ENCODE measurements around the gene MRPL49. TPM values are rescaled to one million over a fixed set of nuclear protein-coding genes. Genes with fewer than 3 reads are reported as not detected.
A peak's percentile ranks its signal among the peaks of the same experiment; 100 is the strongest.

Gene MRPL49
- total RNA-seq, 4 donors from 2014 or later: 10.5 to 119 (median 60.9) TPM

GRCh38 chr11:65095974-65096806 is 25.9 kb upstream of the MRPL49 start, which contains the start of gene VPS51:
VPS51 (plus strand) TSS chr11:65096214; CDS start chr11:65096251, 37 bp downstream.
- intact Hi-C loops (cut with DNase I; ENCODE audit: low total_unique reads): no loop called here
- WGBS, 2 donors (ENCODE audit: low coverage in 1 of 2): 1% methylated on average over 33 of the region's 52 CpGs; no CpG with 5 or more reads in 1 of the 2 donors
- peak; percentile 92 for DNase-seq
- H3K9me3 ChIP-seq: no peaks in the 10 kb centered on the region
- peak within 1 kb of the TSS; percentile 71 to 86 (median 79) for H3K4me3 ChIP-seq
- peaks cover 0 to 9% (median 0%) of the 10 kb centered on the region in 4 donors for H3K36me3 ChIP-seq
- H3K27me3 ChIP-seq: no peaks in the 10 kb centered on the region
- peaks cover 8 to 17% (median 14%) of the 10 kb centered on the region in 4 donors for H3K4me1 ChIP-seq
- in situ Hi-C loops (cut with MboI; ENCODE audit: low pct_ligation_motif_present in 1 of 4, low pct_unique_long_range_greater_than_20kb in 1 of 4, low sequenced_read_pairs in 3 of 4): no loop called here
- TF ChIP-seq EP300 (IDR thresholded peaks at IDR 0.05; ENCODE audit: low read depth) (no peak), POLR2AphosphoS5 (IDR thresholded peaks at IDR 0.05) (peak; percentile 61 to 93 (median 82)), POLR2A (IDR thresholded peaks at IDR 0.05) (peak; percentile 82), CTCF (IDR thresholded peaks at IDR 0.05) (peak in 1 of 5 experiments; percentile 20)
- H3K27ac ChIP-seq: peak within 1 kb of the TSS; percentile 90 to 95 (median 94)

DNA sequence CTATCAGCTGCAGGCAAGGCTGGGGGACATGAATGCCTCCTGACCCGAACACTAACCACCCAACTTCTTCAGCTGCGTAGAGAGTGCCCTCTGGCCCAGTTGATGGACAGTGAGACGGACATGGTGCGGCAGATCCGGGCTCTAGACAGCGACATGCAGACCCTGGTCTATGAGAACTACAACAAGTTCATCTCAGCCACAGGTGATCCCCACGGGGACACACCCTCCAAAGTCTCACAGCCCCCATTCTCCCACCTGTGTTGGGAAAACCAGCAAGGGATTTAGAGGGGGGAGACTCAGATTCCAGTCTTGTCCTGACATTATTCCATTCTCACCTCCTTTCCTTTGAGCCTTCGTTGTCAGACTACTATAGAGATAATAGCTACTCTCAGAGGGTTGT is 25.2 kb upstream of the MRPL49 start:
- Histone ChIP-seq H3K4me1 (peaks cover 8 to 17% (median 14%) of the 10 kb centered on the region in 4 donors), H3K27me3 (no peaks in the 10 kb centered on the region), H3K4me3 (peak overlapping the region; percentile 71 to 86 (median 79)), H3K9me3 (no peaks in the 10 kb centered on the region), H3K27ac (peak overlapping the region; percentile 90 to 95 (median 94)), H3K36me3 (peaks cover 0 to 9% (median 0%) of the 10 kb centered on the region in 4 donors)
- WGBS, 2 donors (ENCODE audit: low coverage in 1 of 2): 35 to 60% methylated on average over 1 to 8 of the region's 8 CpGs
- in situ Hi-C loops (cut with MboI; ENCODE audit: low pct_ligation_motif_present in 1 of 4, low pct_unique_long_range_greater_than_20kb in 1 of 4, low sequenced_read_pairs in 3 of 4) (no loop called here), intact Hi-C loops (cut with DNase I; ENCODE audit: low total_unique reads) (no loop called here)
- TF ChIP-seq POLR2AphosphoS5 (IDR thresholded peaks at IDR 0.05) (no peak), EP300 (IDR thresholded peaks at IDR 0.05; ENCODE audit: low read depth) (no peak), POLR2A (IDR thresholded peaks at IDR 0.05) (no peak), CTCF (IDR thresholded peaks at IDR 0.05) (no peak)
- no peak for DNase-seq

GRCh38 chr11:65100674-65101350 is 21.3 kb upstream of the MRPL49 start:
- Histone ChIP-seq H3K9me3 (no peaks in the 10 kb centered on the region), H3K4me3 (no peak overlapping the region), H3K27ac (no peak overlapping the region), H3K4me1 (peaks cover 8 to 13% (median 10%) of the 10 kb centered on the region in 4 donors), H3K27me3 (no peaks in the 10 kb centered on the region), H3K36me3 (peaks cover 0 to 9% (median 0%) of the 10 kb centered on the region in 4 donors)
- no peak for DNase-seq
- 86 to 91% methylated on average over 5 to 6 of the region's 6 CpGs for WGBS, 2 donors (ENCODE audit: low coverage in 1 of 2)
- TF ChIP-seq CTCF (IDR thresholded peaks at IDR 0.05) (no peak), POLR2AphosphoS5 (IDR thresholded peaks at IDR 0.05) (no peak), EP300 (IDR thresholded peaks at IDR 0.05; ENCODE audit: low read depth) (no peak), POLR2A (IDR thresholded peaks at IDR 0.05) (no peak)
- in situ Hi-C loops (cut with MboI; ENCODE audit: low pct_ligation_motif_present in 1 of 4, low pct_unique_long_range_greater_than_20kb in 1 of 4, low sequenced_read_pairs in 3 of 4): no loop called here
- intact Hi-C loops (cut with DNase I; ENCODE audit: low total_unique reads): no loop called here
